ENCODE data around the gene CD2. TPM values are rescaled to one million over a fixed set of nuclear protein-coding genes. Genes with fewer than 3 reads are reported as not detected.
A peak's percentile ranks its signal among the peaks of the same experiment; 100 is the strongest.

Gene CD2
- polyA plus RNA-seq (2013, experiment 1 of 2; ENCODE audit: insufficient read length): not detected
- not detected for polyA plus RNA-seq (2013, experiment 2 of 2; ENCODE audit: insufficient read length)

GRCh38 chr1:116754198-116754977 is at the start of gene CD2:
Gene CD2, plus strand, starts transcription at chr1:116754430. Its CDS starts 63 bp downstream, at chr1:116754493.
- DNase-seq: no peak

- DNase-seq: no peak
Observed at GRCh38 chr1:116706123-116706522, 48.1 kb upstream of the CD2 start.

GRCh38 chr1:116706841-116707240 is 47.4 kb upstream of the CD2 start:
- no peak for DNase-seq

- DNase-seq: no peak
Observed at GRCh38 chr1:116708255-116708900, 45.9 kb upstream of the CD2 start.

GRCh38 chr1:116709666-116710167 is 44.5 kb upstream of the CD2 start:
- no peak for DNase-seq

GRCh38 chr1:116710420-116711262 is 43.6 kb upstream of the CD2 start:
- no peak for DNase-seq

GRCh38 chr1:116711263-116711840 is 42.9 kb upstream of the CD2 start:
- DNase-seq: no peak

- no peak for DNase-seq
Observed at GRCh38 chr1:116712510-116712909, 41.7 kb upstream of the CD2 start.

GRCh38 chr1:116713474-116713873 is 40.8 kb upstream of the CD2 start:
- DNase-seq: no peak

GRCh38 chr1:116716391-116716790 is 37.8 kb upstream of the CD2 start:
- no peak for DNase-seq

- no peak for DNase-seq
Observed at GRCh38 chr1:116717318-116717717, 36.9 kb upstream of the CD2 start.

GRCh38 chr1:116720364-116721038 is 33.7 kb upstream of the CD2 start:
- no peak for DNase-seq

- DNase-seq: no peak
Observed at GRCh38 chr1:116721039-116721405, 33.2 kb upstream of the CD2 start.

- DNase-seq: no peak
Observed at GRCh38 chr1:116721451-116722007, 32.7 kb upstream of the CD2 start.

- DNase-seq: no peak
Observed at GRCh38 chr1:116722016-116722838, 32.0 kb upstream of the CD2 start.

- DNase-seq: peak; percentile 50
Observed at GRCh38 chr1:116724765-116725375, 29.4 kb upstream of the CD2 start.

GRCh38 chr1:116725798-116726197 is 28.4 kb upstream of the CD2 start:
- DNase-seq: no peak

GRCh38 chr1:116726872-116727820 is 27.1 kb upstream of the CD2 start:
- DNase-seq: no peak

- no peak for DNase-seq
Observed at GRCh38 chr1:116731439-116731838, 22.8 kb upstream of the CD2 start.
